Ovary (tissue), 9 donors: ENCODE results near the gene NDUFS3. TPM values are rescaled to one million over a fixed set of nuclear protein-coding genes. Genes with fewer than 3 reads are reported as not detected.

ENCODE experiments used
- DNase-seq, 5 donors: peaks; one replicate each; pipeline ENCODE4 v3.0.0-alpha.2; 2019 to 2020
- H3K27ac ChIP-seq, 2 donors: fragments of 200-600 bp; one replicate each; pipeline versions ENCODE4 v1.5.1 to v1.8.0; 2019 to 2022
- H3K27me3 ChIP-seq: fragments of 200-600 bp; one replicate; pipeline ENCODE4 v1.8.0; 2022
- H3K36me3 ChIP-seq: fragments of 200-600 bp; sonication (generic); one replicate; pipeline ENCODE4 v1.5.1; 2019
- H3K4me1 ChIP-seq: one replicate; pipeline ENCODE4 v1.8.1; 2013; ENCODE audit warnings: mild to moderate bottlenecking, moderate library complexity; ENCODE audit not compliant: insufficient read depth
- H3K4me3 ChIP-seq: fragments of 200-600 bp; sonication (generic); one replicate; pipeline ENCODE4 v1.5.1; 2017
- H3K9me3 ChIP-seq, 2 donors: fragments of 200-600 bp in 1 of 2; sonication (generic) in 1 of 2; one replicate each; pipeline versions ENCODE4 v1.5.1 to v1.8.1; 2013 to 2019; ENCODE audit warnings: mild to moderate bottlenecking in 1 of 2, moderate library complexity in 1 of 2
- EP300 ChIP-seq: sonication (generic); formaldehyde crosslinking; IDR thresholded peaks from one replicate; pipeline ENCODE4 v1.6.1; 2017; ENCODE audit warnings: antibody characterized with exemption
- POLR2A ChIP-seq: fragments of 450-650 bp; IDR thresholded peaks from one replicate; pipeline ENCODE4 v1.6.1; 2017; ENCODE audit warnings: antibody characterized with exemption, mild to moderate bottlenecking, moderate library complexity
- WGBS, 3 donors: extraction: QIAGEN DNeasy Blood & Tissue Kit in 1 of 3; methylation state at CpG; one replicate each; pipeline versions ENCODE4 v1.1.5 to v1.1.7; 2013 to 2017; 5-methylcytosine and 5-hydroxymethylcytosine counted together
- intact Hi-C, 4 donors: fragments of 100-400 bp; cut with DNase I; formaldehyde crosslinking; loops; one replicate each; pipeline versions ENCODE4 v1.11.0 to v1.15.1; 2022 to 2023
- polyA plus RNA-seq, 2 donors: library from polyadenylated mRNA; stranded (reverse); fragments of 200-250 nt in 1 of 2; fragments of 350-450 nt in 1 of 2; fragmentation: Illumina TruSeq in 1 of 2; extraction: RNeasy Lipid Tissue Mini Kit (QIAGEN cat#74804) in 1 of 2; gene quantifications; one replicate each; pipeline ENCODE4 v1.2.3, GENCODE V29; 2013 to 2014
- total RNA-seq, 7 donors: library from RNA; depleted of rRNA in 2 of 7; stranded (reverse); fragments of >200 nt in 2 of 7; fragmentation: NEBNext Ultra II Directional in 3 of 7; extraction: Animal tissue kit (Norgen Biotek cat#: 25700) in 3 of 7; gene quantifications; one replicate each; pipeline versions ENCODE4 v1.1.0 to v1.2.4, GENCODE V29; 2016 to 2023
- TF ChIP-seq, protein P1 (sequence below), 3 donors: fragments of 450-650 bp in 2 of 3; fragments of 200-600 bp in 1 of 3; IDR thresholded peaks; one replicate each; pipeline versions ENCODE4 v1.5.1 to v1.8.0; 2016 to 2022; ENCODE audit warnings: antibody characterized with exemption in 3 of 3, mild to moderate bottlenecking in 1 of 3
- donor health status: DM: no; HTN: no; CAD: no; lungs with moderate emphysema.
- donor health status: DM: no; HTN: no; CAD: no.
- donor health status: Bipolar disorder and iron deficiency.
- donor health status: DM: yes; HTN: yes; CAD: no.
- donor health status: DM: no; HTN: no; CAD: no.
- donor health status: DM: yes; HTN: yes; CAD: no.

Gene NDUFS3
- total and polyA plus RNA-seq, 9 donors, result 40.8 to 76.9 (median 61.4) TPM

DNA sequence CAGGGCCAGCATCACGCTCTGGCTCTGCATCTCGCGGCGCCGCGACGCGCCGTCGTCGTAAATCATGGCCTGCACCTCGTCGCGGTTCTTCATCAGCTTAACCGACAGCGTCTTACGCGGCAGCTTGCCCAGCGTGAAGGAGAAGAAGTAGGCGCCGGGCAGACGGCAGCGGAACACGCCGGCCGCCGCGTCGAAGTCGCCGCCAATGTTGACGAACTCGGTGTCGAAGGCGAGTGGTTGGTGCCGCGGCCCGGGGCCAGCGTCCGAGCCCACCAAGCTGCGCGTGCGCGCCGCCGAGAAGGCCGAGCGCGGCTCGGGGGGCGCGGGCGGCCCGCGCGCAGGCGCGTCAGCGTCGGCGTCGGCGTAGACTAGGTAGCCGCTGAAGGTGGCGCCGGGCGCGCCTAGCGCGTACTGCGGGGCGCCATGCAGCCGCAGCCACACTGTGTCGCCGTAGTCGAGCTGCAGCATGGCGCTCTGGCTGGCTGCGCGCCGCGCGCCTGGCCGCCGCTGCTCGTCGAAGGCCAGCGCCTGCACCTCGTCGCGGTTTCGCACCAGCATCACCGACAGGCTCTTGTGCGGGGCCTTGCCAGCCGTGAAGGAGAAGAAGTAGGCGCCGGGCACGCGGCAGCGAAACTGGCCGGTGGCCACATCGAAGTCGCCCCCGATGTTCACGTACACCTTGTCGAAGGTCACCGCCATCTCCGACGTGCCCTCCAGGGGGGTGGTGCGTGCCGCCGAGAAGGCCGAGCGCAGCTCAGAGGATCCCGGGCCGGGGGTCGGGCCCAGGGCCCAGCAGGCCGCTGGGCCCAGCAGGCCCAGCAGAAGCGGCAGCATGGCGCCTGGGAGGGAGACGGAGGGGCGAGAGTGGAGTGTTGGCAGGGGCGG is 11.3 kb downstream of the NDUFS3 start:
- no peaks in the 10 kb centered on the region for H3K9me3 ChIP-seq
- peaks cover 11% of the 10 kb centered on the region for H3K4me1 ChIP-seq
- intact Hi-C loops, result no loop called here
- no peaks in the 10 kb centered on the region for H3K36me3 ChIP-seq
- TF ChIP-seq EP300, result no peak
- TF ChIP-seq POLR2A, result peak; percentile 56
- TF ChIP-seq, protein P1, sequence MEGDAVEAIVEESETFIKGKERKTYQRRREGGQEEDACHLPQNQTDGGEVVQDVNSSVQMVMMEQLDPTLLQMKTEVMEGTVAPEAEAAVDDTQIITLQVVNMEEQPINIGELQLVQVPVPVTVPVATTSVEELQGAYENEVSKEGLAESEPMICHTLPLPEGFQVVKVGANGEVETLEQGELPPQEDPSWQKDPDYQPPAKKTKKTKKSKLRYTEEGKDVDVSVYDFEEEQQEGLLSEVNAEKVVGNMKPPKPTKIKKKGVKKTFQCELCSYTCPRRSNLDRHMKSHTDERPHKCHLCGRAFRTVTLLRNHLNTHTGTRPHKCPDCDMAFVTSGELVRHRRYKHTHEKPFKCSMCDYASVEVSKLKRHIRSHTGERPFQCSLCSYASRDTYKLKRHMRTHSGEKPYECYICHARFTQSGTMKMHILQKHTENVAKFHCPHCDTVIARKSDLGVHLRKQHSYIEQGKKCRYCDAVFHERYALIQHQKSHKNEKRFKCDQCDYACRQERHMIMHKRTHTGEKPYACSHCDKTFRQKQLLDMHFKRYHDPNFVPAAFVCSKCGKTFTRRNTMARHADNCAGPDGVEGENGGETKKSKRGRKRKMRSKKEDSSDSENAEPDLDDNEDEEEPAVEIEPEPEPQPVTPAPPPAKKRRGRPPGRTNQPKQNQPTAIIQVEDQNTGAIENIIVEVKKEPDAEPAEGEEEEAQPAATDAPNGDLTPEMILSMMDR (IDR thresholded peaks at IDR 0.05), result no peak
- peak overlapping the region; percentile 61 to 76 for H3K27ac ChIP-seq
- peak overlapping the region; percentile 58 for H3K4me3 ChIP-seq
- peak; percentile 64 to 82 (median 74) for DNase-seq
- H3K27me3 ChIP-seq, result no peaks in the 10 kb centered on the region
- 10 to 38% (median 18%) methylated on average over 80 to 122 of the region's 122 CpGs for WGBS, 3 donors

- Histone ChIP-seq H3K4me1 (peaks cover 11% of the 10 kb centered on the region), H3K9me3 (no peaks in the 10 kb centered on the region), H3K27ac (no peak overlapping the region), H3K4me3 (no peak overlapping the region), H3K27me3 (no peaks in the 10 kb centered on the region), H3K36me3 (no peaks in the 10 kb centered on the region)
- DNase-seq, result peak in 1 of 5 donors; percentile 26
- intact Hi-C loops, result no loop called here
- TF ChIP-seq EP300 (no peak), POLR2A (no peak)
- TF ChIP-seq, protein P1 (IDR thresholded peaks at IDR 0.05), result no peak
- WGBS, 3 donors, result 66 to 73% (median 73%) methylated on average over 7 of the region's 7 CpGs
These were observed 12.9 kb downstream of the NDUFS3 start for GRCh38 chr11:47591764-47592163.

DNA sequence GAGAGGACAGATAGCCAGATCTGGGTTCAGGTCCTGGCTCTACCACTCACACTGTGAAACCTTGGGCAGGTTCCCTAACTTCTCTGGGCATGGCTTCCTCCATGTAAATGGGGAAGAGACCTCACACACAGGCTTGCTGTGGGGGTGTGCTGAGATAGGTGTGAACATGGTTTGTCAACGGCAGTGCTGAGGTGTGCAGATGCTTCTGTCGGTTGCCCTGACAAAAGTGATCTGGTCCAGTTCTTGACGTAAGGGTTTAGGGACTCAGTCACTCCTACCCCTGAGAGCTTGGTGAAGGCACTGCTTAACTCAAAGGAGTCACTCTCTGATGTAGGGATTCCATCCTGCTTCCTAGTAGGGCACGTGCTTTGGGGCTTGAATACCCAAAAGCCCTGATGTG is 13.4 kb downstream of the NDUFS3 start:
- TF ChIP-seq POLR2A, result no peak
- TF ChIP-seq, protein P1 (IDR thresholded peaks at IDR 0.05), result no peak
- TF ChIP-seq EP300, result no peak
- Histone ChIP-seq H3K36me3 (no peaks in the 10 kb centered on the region), H3K4me3 (no peak overlapping the region), H3K27me3 (no peaks in the 10 kb centered on the region), H3K4me1 (peaks cover 11% of the 10 kb centered on the region), H3K27ac (no peak overlapping the region), H3K9me3 (no peaks in the 10 kb centered on the region)
- WGBS, 3 donors, result 65 to 86% (median 78%) methylated on average over 4 of the region's 4 CpGs
- DNase-seq, result peak in 1 of 5 donors; percentile 16
- intact Hi-C loops, result no loop called here

GRCh38 chr11:47592970-47593369 is 14.1 kb downstream of the NDUFS3 start:
- no peak for DNase-seq
- 71 to 73% (median 71%) methylated on average over 2 of the region's 2 CpGs for WGBS, 3 donors
- H3K9me3 ChIP-seq, result no peaks in the 10 kb centered on the region
- H3K27me3 ChIP-seq, result no peaks in the 10 kb centered on the region
- intact Hi-C loops, result no loop called here
- H3K4me3 ChIP-seq, result no peak overlapping the region
- H3K27ac ChIP-seq, result no peak overlapping the region
- no peaks in the 10 kb centered on the region for H3K36me3 ChIP-seq
- H3K4me1 ChIP-seq, result peaks cover 11% of the 10 kb centered on the region
- TF ChIP-seq EP300, result no peak

- WGBS, 3 donors, result 5 to 14% (median 8%) methylated on average over 6 of the region's 6 CpGs
- Histone ChIP-seq H3K27me3 (no peaks in the 10 kb centered on the region), H3K9me3 (no peaks in the 10 kb centered on the region), H3K36me3 (no peaks in the 10 kb centered on the region), H3K4me3 (no peak overlapping the region), H3K4me1 (peaks cover 11% of the 10 kb centered on the region), H3K27ac (no peak overlapping the region)
- no peak for DNase-seq
- intact Hi-C loops, result no loop called here
- TF ChIP-seq, protein P1 (IDR thresholded peaks at IDR 0.05), result no peak
- TF ChIP-seq POLR2A (no peak), EP300 (no peak)
These were observed 14.6 kb downstream of the NDUFS3 start for GRCh38 chr11:47593492-47593933.
